ENCODE measurements around the gene PCCA. TPM values are rescaled to one million over a fixed set of nuclear protein-coding genes. Genes with fewer than 3 reads are reported as not detected.

The PCCA gene
- total and polyA plus RNA-seq, 9 donors = 23.5 to 62.4 (median 45.8) TPM

DNA sequence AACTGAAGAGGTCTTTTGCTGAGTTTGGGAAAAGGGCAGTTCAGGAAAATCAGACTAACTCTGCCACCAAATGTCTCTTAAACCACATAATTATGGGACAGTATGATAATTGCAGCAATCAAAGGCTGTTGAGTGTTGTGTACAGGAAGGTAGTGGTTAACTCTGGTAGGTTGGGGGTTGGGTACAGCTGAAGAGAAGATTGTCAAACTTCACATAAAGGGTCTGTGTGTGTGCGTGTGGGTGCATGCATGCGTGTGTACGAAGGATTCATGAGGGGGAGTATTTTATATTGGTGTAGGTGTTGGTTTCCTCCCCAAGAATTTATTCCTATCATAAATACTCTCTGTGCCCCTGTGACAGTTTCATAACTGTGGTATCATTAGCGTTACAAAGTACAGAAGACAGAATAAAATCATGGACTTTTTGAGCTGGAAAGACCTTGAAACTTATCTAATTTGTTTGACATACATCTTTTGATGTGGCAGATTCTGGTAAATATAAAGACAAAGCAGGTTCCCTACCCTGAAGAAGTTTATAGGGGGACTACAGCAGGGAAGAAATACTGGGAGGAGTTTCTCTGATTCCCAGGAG, 94.1 kb downstream of the PCCA start:
- Histone ChIP-seq H3K27me3 (no peaks in the 10 kb centered on the region), H3K4me3 (no peak overlapping the region), H3K27ac (no peak overlapping the region), H3K4me1 (ENCODE audit: insufficient read depth) (no peaks in the 10 kb centered on the region), H3K9me3 (no peaks in the 10 kb centered on the region), H3K36me3 (no peaks in the 10 kb centered on the region)
- 53 to 62% (median 55%) methylated on average over 4 of the region's 4 CpGs for WGBS, 3 donors
- intact Hi-C loops (cut with DNase I) = no loop called here
- DNase-seq = no peak
- TF ChIP-seq EP300 (IDR thresholded peaks at IDR 0.05) (no peak), POLR2A (IDR thresholded peaks at IDR 0.05) (no peak)
- TF ChIP-seq, protein P1, sequence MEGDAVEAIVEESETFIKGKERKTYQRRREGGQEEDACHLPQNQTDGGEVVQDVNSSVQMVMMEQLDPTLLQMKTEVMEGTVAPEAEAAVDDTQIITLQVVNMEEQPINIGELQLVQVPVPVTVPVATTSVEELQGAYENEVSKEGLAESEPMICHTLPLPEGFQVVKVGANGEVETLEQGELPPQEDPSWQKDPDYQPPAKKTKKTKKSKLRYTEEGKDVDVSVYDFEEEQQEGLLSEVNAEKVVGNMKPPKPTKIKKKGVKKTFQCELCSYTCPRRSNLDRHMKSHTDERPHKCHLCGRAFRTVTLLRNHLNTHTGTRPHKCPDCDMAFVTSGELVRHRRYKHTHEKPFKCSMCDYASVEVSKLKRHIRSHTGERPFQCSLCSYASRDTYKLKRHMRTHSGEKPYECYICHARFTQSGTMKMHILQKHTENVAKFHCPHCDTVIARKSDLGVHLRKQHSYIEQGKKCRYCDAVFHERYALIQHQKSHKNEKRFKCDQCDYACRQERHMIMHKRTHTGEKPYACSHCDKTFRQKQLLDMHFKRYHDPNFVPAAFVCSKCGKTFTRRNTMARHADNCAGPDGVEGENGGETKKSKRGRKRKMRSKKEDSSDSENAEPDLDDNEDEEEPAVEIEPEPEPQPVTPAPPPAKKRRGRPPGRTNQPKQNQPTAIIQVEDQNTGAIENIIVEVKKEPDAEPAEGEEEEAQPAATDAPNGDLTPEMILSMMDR (IDR thresholded peaks at IDR 0.05) = no peak

DNA sequence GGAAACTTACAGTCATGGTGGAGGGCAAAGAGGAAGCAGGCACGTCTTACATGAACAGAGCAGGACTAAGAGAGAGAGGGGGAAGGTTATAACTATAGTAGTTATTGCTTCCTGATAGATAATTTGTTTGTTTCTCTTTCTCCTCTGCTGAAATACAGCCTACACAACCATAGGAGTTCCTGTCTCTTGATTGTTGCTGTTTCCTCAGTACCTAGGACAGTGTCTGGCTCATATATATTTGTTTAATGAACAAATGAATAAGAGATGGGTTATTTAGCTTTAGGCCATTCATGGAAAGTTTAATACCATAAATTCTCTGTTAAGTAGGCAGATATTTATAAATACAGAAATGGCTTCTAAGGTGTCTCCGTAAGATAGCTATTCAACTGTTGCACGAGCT, 95.2 kb downstream of the PCCA start:
- H3K4me1 ChIP-seq (ENCODE audit: insufficient read depth) = no peaks in the 10 kb centered on the region
- no peaks in the 10 kb centered on the region for H3K9me3 ChIP-seq
- no peak for DNase-seq
- WGBS, 3 donors = 61 to 96% (median 72%) methylated on average over 3 of the region's 3 CpGs
- intact Hi-C loops (cut with DNase I) = no loop called here
- no peak overlapping the region for H3K4me3 ChIP-seq
- H3K36me3 ChIP-seq = no peaks in the 10 kb centered on the region
- H3K27ac ChIP-seq = no peak overlapping the region
- no peaks in the 10 kb centered on the region for H3K27me3 ChIP-seq
- TF ChIP-seq, protein P1 (IDR thresholded peaks at IDR 0.05) = no peak
- TF ChIP-seq POLR2A (IDR thresholded peaks at IDR 0.05) (no peak), EP300 (IDR thresholded peaks at IDR 0.05) (no peak)

DNA sequence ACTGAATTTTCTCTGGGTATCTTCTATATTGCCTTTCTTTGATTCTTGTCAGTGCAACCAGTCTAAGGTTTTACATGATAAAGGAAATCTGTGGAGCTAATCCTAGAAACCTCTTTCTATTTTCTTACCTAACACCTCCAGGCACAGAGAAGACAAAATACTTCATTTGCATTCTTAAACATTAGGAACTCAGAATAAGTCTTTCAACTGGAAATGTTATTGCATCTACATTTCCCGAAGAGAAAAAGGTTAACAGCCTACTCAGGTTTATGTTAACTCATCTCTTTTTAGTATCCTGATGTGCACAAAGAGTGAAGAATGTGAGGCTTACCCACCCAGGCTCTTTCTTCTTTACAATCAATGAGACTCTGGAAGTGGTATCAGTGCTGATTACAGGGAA, 106.7 kb downstream of the PCCA start:
- 16 to 36% (median 18%) methylated on average over 1 of the region's 1 CpG for WGBS, 3 donors
- H3K4me3 ChIP-seq = no peak overlapping the region
- H3K27me3 ChIP-seq = no peaks in the 10 kb centered on the region
- intact Hi-C loops (cut with DNase I) = no loop called here
- DNase-seq = no peak
- H3K27ac ChIP-seq = no peak overlapping the region
- no peaks in the 10 kb centered on the region for H3K9me3 ChIP-seq
- H3K36me3 ChIP-seq = no peaks in the 10 kb centered on the region
- peaks cover 5% of the 10 kb centered on the region for H3K4me1 ChIP-seq (ENCODE audit: insufficient read depth)
- TF ChIP-seq, protein P1 (IDR thresholded peaks at IDR 0.05) = no peak
- no peak for TF ChIP-seq POLR2A (IDR thresholded peaks at IDR 0.05)
- no peak for TF ChIP-seq EP300 (IDR thresholded peaks at IDR 0.05)

DNA sequence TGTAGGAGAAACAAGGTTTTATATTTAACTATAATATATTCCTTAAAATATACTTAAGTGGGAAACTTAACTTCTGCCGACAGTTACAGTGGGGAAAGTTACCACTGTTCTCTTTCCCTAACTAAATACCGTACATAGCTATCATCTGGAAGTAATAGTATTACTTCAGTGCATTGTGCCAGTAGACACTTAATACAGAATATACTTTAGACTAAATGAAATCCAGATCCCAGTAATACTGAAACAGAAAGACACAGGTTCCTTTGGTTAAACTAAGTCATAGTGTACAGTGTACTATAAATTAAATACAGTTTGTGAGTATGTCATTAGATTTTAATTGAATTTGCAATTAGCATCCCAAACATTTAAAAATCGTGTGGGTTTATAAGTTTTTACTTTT, 107.5 kb downstream of the PCCA start:
- H3K27ac ChIP-seq = no peak overlapping the region
- intact Hi-C loops (cut with DNase I) = no loop called here
- 62 to 63% (median 63%) methylated on average over 3 of the region's 3 CpGs for WGBS, 3 donors
- no peaks in the 10 kb centered on the region for H3K36me3 ChIP-seq
- TF ChIP-seq, protein P1 (IDR thresholded peaks at IDR 0.05) = no peak
- TF ChIP-seq POLR2A (IDR thresholded peaks at IDR 0.05) = no peak
- TF ChIP-seq EP300 (IDR thresholded peaks at IDR 0.05) = no peak
- H3K4me3 ChIP-seq = no peak overlapping the region
- peaks cover 5% of the 10 kb centered on the region for H3K4me1 ChIP-seq (ENCODE audit: insufficient read depth)
- no peaks in the 10 kb centered on the region for H3K9me3 ChIP-seq
- no peak for DNase-seq
- no peaks in the 10 kb centered on the region for H3K27me3 ChIP-seq
